Activated T-helper 2 cell treated with anti-CD3 and anti-CD28 coated beads, Interferon-gamma antibody, Interleukin-2, Interleukin-4, amounts not matched to agents 10 μg/mL and 5 μg/mL and 100 μg/mL, durations not matched to agents 14 hours and 24 hours and 36 hours (primary cell): ENCODE data around the gene URGCP. TPM values are rescaled to one million over a fixed set of nuclear protein-coding genes. Genes with fewer than 3 reads are reported as not detected.
"Not testable (repeated sequence)": the region's sequence is repeated elsewhere in the genome, so short reads cannot be mapped to it uniquely, and the experiment has no call there.

ENCODE experiments used
- DNase-seq: peaks from one replicate; pipeline ENCODE4 v3.0.0; 2021; ENCODE audit warnings: low spot score
- H3K27ac Mint-ChIP-seq: one replicate; pipeline ENCODE4 v1.8.0; 2021; ENCODE audit warnings: mixed read lengths
- H3K27me3 Mint-ChIP-seq: one replicate; pipeline ENCODE4 v1.8.0; 2021; ENCODE audit warnings: low read depth, mixed read lengths
- H3K36me3 Mint-ChIP-seq: one replicate; pipeline ENCODE4 v1.8.0; 2021; ENCODE audit warnings: low read depth, mixed read lengths
- H3K4me1 Mint-ChIP-seq: one replicate; pipeline ENCODE4 v1.8.0; 2021; ENCODE audit warnings: low read depth, mixed read lengths
- H3K4me3 Mint-ChIP-seq: one replicate; pipeline ENCODE4 v1.8.0; 2021; ENCODE audit warnings: low read depth, mild to moderate bottlenecking, moderate library complexity, mixed read lengths
- H3K9me3 Mint-ChIP-seq: one replicate; pipeline ENCODE4 v1.8.0; 2021; ENCODE audit warnings: mixed read lengths
- intact Hi-C: fragments of 100-400 bp; cut with micrococcal nuclease; formaldehyde crosslinking; loops from one replicate; pipeline ENCODE4 v1.15.1; 2023
- total RNA-seq: library from RNA; stranded (reverse); gene quantifications from 2 replicates; pipeline ENCODE4 v1.2.3, GENCODE V29; 2022

The URGCP gene
- total RNA-seq, 1 donor from 2014 or later, result 23.7 TPM

DNA sequence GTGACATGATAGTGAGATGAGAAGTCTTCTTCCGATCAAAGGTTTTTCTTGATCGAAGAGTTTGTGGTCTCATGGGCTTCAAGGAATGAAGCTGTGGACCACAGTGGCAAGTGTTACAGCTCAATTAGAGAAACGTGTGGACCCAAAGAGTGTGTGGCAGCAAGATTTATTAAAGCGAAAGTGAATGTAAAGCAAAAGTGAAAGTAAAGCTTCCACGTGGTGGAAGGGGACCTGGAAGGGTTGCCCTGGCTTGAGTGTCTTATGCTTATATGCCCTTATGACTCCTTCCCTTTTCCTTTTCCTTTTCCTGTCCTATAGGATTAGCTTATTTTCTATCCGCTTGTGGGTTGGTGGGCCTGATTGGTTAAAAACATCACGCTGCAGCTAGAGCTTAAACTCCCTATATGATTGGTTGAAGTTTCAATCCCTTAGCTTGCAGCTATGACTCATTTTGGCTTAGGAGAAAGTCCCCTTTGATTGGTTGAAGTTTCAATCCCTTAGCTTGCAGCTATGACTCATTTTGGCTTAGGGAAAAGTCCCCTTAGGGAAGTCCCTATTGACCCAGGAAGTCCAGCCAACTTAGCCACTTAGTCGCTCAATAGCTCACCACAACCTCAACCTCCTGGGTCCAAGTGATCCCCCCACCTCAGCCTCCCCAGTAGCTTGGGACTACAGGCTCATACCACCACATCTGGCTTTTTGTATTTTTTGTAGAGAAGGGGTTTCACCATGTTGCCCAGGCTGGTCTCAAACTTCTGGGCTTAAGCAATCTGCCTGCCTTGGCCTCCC is 71.7 kb downstream of the URGCP start:
- Mint-ChIP-seq H3K4me3 (peak overlapping the region; percentile 75), H3K9me3 (peaks cover 23% of the 10 kb centered on the region), H3K27me3 (no peaks in the 10 kb centered on the region), H3K36me3 (peaks cover 7% of the 10 kb centered on the region), H3K4me1 (peaks cover 15% of the 10 kb centered on the region), H3K27ac (peak overlapping the region; percentile 83)
- peak; percentile 24 for DNase-seq
- intact Hi-C loops, result loop anchor here (1.0 to 5.0 kb wide), 3 partner anchors 35 to 186 kb away; partner anchors contain the start of gene MRPS24

DNA sequence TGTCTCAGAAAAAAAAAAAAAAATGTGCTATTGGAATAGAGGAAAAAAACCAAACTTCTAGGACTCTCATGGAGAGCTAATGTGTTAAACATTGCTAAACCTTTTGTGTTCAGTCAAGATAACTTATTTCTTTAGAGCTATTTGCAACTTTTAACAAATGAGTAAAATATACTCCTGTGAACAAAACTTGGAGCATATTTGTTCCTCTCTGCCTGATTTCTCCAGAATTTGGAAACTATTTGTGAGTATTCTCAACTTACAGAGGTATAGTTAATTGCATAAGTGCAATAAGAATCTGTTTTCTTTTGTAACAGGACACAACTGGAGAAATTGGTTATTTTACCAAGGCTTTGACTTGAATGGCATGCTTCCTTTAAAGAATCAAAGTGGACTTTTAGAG is 75.5 kb downstream of the URGCP start:
- H3K27ac Mint-ChIP-seq, DNase-seq, H3K36me3 Mint-ChIP-seq, intact Hi-C loops, H3K4me3 Mint-ChIP-seq: not testable (repeated sequence)
- Mint-ChIP-seq H3K9me3 (peaks cover 23% of the 10 kb centered on the region), H3K27me3 (peaks cover 23% of the 10 kb centered on the region), H3K4me1 (peaks cover 11% of the 10 kb centered on the region)

Other genes with a start within 250 kb of the URGCP start
- 67.1 and 69.1 TPM in 2 replicates for gene COA1, start 177.1 kb downstream of the URGCP start, total RNA-seq
- 30.9 and 32.2 TPM in 2 replicates for gene BLVRA, start 147.9 kb downstream of the URGCP start, total RNA-seq
- 106 and 108 TPM in 2 replicates for gene MRPS24, start 37.1 kb downstream of the URGCP start, total RNA-seq
- gene UBE2D4, start 19.8 kb upstream of the URGCP start, total RNA-seq, result 10.5 and 12.6 TPM in 2 replicates
- not detected in 2 replicates for gene SPDYE1, start 91.3 kb upstream of the URGCP start, total RNA-seq
- gene DBNL, start 138.1 kb upstream of the URGCP start, total RNA-seq, result 131 and 143 TPM in 2 replicates
- gene PGAM2, start 159.0 kb upstream of the URGCP start, total RNA-seq, result 0.67 and 0.73 TPM in 2 replicates
- 36.8 and 42.7 TPM in 2 replicates for gene POLM, start 175.9 kb upstream of the URGCP start, total RNA-seq
- 36.4 and 38.7 TPM in 2 replicates for gene AEBP1, start 197.7 kb upstream of the URGCP start, total RNA-seq
- 205 and 215 TPM in 2 replicates for gene POLD2, start 217.0 kb upstream of the URGCP start, total RNA-seq
- not detected in 2 replicates for gene MYL7, start 234.7 kb upstream of the URGCP start, total RNA-seq